Endothelial cell of hepatic sinusoid (primary cell): ENCODE measurements around the gene UPF1.
"Not testable (repeated sequence)": the region's sequence is repeated elsewhere in the genome, so short reads cannot be mapped to it uniquely, and the experiment has no call there.

Experiments used
- in situ Hi-C: cut with HindIII; loops from 2 replicates; pipeline ENCODE4 v1.10.0; 2017; ENCODE audit warnings: low sequenced_read_pairs

The UPF1 gene

GRCh38 chr19:18894254-18895037 lies 62.7 kb downstream of the UPF1 start:
- in situ Hi-C loops = no loop called here

DNA sequence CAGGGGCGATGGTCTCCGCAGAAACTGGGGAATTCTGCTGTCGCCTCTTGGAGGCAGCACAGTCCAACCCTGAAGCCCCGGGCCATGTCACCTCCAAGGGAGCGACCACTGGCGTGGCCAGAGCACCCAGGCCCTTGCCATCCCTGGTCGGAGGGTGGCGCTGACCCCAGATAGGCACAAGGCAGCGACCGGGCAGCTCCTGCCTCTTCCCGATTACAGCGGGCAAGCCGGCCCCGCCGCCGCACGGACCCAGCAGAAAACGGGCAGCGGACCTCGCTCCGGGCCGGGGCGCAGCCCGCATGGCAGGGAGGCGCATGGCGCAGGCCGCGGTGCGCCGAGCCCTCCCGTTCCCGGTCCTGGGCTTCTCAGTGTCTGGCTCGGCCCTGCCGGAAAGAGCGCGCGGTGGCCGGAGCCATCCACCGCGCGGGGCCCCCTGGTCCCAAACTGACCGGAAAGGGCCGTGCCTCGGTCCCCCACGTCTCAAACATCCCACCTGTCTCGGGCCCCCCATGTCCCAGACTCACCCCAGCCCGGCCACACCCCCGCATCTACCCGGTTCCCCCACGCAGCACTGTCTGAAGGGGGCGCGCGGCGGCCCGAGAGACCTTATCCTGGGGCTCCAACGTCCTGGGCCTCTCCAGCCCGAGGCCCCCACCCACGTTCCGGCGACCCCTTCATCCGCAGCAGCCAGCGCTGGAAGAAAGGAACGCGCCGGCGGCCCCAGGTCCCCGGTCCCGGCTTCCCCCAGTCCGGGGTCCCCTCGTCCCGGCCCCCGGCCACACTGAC lies 63.5 kb downstream of the UPF1 start:
- in situ Hi-C loops = no loop called here

DNA sequence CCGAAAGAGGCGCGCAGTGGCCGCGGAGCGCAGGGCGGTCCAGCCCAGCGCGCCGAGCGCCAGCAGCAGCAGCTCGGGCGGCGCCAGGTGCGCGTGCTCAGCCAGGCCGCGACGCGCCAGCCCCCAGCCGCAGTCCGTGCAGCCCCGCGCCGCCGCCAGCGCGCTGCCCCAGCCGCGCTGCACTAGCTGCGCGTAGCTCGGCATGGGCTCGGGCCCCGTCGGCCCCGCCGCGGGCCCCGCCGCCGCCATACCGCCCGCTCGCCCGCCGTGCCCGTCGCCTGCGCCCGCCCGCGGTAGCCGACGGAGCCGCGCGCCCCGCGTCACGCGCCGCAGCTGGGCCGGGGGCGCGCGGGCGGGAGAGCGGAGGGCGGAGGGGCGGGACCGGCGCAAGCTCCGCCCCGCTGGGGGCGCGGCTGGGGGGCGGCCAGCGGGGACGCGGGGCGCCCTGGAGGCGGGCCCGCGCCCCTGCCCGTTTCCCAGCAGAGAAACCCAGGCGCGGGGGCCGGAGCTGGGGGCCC lies 64.1 kb downstream of the UPF1 start, which contains the start of gene CERS1:
Gene CERS1 (minus strand): TSS at position 335 of the 518 bp plus-strand sequence. CDS start 86 bp downstream, at position 249.
- in situ Hi-C loops = no loop called here

GRCh38 chr19:18896421-18896841 lies 64.7 kb downstream of the UPF1 start:
- in situ Hi-C loops = no loop called here

GRCh38 chr19:18897094-18898029 lies 65.6 kb downstream of the UPF1 start:
- in situ Hi-C loops = no loop called here

DNA sequence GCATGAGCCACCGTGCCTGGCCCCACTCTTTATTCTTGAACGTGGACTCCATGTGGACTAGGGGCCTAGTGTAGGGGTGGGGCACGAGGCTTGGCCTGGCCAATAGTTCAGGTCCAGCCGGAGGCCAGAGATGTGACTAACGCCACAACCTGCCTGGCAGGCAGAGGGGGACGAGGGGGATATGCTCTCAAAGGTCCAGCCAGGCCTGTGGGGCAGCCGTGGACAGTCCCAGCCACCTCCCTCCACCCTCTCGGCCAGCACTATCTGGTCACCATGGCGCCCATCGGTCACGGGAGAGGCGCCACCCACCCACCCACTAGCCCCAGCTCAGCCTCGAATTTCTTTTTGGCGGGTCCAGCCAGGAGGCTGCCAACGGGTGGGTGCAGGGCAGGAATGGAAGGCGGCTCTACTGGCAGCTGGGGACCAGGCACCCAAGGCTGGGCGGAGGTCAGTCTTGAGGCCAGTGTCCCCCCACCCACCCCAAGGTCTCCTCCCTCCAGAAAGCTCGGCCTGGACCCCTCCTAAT lies 66.4 kb downstream of the UPF1 start:
- in situ Hi-C loops = no loop called here

- in situ Hi-C loops = no loop called here
Observed at GRCh38 chr19:18898607-18899408, 67.0 kb downstream of the UPF1 start.

DNA sequence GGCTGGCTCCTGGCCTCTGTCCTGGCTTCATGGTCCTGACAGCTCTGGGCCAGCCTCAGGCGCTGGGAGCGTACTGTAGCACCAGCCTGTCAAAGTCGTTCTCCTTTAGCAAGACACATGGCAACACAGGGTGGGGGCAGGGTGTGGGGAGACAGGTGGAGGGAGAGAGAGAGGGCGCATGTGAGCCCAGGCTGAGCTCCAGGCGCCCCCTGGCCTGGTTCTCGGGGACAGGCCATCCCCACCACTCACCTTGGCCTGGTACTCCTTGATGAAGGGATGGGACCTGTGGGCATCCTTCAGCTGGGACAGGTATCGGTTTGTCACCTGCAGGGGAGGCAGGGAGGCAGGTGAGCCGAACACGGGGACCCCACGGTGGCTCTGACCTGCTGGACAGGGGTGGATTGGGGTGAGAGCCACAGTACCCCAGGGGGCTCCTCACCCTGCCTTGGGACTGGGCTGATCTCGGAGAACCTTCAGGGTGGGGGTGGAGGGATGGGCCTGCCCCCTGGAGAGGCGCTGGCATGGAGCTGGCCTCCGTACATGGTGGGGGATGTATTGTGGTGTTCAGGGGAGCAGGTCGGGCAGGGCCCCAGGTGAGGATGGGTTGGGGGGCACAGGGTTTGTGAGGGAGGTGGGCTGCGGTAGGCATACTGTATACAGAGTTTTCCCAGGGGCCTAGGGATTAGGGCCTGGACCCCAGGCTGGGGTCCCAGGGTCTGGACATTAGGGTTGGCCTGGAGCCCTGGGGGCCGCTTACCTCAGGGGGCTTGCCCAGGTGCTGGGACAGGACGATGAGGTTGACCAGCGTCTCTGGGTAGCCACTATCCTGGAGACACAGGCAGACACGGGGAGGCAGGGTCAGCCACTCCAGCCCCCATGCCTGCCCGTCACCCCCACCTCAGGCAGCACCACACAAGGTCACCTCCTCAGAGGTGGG lies 68.1 kb downstream of the UPF1 start:
- in situ Hi-C loops = no loop called here

DNA sequence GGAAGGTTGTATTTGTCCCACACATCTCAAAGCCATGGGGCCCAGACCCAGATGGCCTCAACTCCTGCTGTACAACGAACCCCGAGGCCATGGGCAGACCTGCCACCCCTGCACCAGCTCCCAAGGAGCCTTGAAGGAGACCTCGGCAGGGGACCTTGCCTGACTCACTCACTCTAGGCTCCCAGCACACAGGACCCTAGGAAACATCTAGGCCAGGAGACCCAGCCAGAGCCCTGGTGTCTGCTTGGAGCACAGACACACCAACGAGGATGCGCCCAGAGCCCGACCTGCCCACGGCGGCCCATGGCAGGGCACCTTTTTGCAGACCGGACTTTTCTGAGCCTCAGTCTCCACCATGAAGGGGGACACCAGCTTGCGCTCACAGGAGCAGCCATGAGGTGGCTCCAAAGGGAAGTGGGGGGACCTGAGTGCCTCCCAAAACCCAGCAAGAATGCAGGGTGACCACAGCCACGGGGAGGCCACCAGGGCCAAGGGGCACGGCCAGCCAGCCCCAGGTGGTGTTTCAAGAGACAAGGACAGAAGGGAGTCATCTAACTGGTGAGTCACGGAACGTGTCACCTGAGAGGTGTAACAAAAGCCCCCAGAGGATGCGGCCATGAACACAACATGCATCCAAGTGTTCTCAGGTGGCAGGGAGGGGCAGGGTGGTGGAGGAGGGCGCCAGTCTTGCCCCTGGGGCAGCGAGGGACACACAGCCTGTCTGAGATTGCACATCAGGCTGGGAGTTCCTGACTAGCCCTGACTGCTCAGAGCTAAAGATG lies 69.1 kb downstream of the UPF1 start:
- in situ Hi-C loops = no loop called here

DNA sequence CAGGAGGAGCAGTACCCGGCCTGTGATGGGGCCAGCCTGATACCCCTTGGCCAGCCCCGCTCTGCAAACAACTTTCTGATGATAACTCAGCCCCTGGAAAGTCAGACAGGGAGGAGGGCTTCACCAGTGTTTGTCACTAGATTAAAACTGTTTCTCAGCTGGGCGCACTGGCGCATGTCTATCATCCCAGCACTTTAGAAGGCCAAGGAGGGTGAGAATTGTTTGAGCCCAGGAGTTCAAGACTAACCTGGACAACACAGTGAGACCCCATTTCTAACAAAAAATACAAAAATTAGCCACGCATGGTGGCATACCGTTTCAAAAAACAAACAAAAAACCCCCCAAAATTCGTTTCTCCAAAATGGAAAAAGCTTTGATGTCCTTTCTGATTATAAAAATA lies 69.7 kb downstream of the UPF1 start:
- in situ Hi-C loops = no loop called here

DNA sequence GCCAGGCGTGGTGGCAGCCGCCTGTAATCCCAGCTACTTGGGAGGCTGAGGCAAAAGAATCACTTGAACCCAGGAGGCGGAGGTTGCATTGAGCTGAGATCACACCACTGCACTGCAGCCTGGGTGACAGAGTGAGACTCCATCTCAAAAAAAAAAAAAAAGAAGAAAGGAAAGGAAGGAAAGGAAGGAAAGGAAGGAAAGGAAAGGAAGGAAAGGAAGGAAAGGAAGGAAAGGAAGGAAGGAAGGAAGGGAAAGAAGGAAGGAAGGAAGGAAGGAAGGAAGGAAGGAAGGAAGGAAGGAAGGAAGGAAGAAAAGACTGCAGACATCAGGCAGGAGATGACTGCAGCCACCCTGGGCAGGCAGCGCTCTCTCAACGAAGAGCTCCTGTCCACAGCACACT lies 70.8 kb downstream of the UPF1 start:
- in situ Hi-C loops = not testable (repeated sequence)

GRCh38 chr19:18903156-18904037 lies 71.6 kb downstream of the UPF1 start:
- in situ Hi-C loops = no loop called here

DNA sequence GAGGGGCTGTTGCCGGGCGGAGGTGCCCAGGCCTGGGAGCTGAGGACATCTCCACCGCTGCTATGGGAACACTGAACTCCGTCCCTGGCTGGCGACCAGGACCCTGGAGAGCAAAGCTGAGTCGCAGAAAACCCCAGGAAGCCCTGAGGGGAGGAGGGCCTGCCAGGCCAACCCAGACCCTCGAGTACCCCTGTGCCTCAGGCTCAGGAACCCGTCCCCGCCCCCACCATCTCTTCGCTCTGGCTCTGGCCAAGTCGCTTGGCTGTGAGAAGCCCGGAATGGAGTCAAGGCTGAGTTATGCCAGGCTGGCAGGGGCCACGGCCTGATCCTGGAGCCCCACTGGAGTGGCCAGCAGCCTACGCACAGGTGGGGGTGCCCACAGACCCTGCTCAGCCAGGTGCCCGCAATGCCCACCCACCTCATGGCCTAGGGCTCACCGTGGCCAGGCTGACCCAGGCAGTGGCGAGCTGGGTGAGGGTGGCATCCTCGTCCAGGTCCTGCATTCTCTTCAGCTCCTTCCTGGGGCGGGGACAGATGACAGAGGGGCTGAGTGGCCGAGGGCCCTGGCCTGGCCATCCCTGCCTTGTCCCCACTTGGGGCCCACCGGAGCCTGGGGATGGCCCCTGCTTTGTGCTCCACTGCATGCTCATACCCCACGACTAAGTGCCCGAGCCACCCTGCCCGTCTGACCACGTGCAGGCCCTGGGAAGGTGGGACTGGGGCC lies 72.7 kb downstream of the UPF1 start:
- in situ Hi-C loops = no loop called here

DNA sequence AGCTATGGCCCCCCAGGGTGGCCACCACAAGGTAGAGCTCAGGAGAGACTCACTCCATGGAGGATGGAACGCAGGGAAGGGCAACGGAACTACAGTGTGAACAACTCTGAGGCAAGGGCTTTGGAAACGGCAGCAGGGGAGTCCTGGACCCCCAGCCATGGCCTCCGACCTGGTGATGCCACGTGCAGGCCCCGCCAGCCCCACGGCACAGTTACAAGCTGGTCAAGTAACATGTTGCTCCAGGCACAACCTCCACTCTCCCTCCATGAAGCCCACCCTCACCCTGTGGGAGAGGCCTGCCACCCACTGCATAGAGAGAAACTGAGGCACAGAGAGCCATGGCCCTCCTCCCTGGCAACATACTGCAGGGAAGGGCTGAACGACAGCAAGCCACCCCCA lies 73.3 kb downstream of the UPF1 start:
- in situ Hi-C loops = no loop called here

- in situ Hi-C loops = no loop called here
Observed at GRCh38 chr19:18905513-18906236, 73.9 kb downstream of the UPF1 start.
